H4 (cell line): ENCODE results near the gene RELT. TPM values are rescaled to one million over a fixed set of nuclear protein-coding genes. Genes with fewer than 3 reads are reported as not detected.
A peak's percentile ranks its signal among the peaks of the same experiment; 100 is the strongest.

ENCODE experiments used
- DNase-seq: peaks from one replicate; pipeline ENCODE4 v3.0.0-alpha.2; 2015; ENCODE audit warnings: low spot score
- total RNA-seq: library from RNA; depleted of rRNA; stranded (reverse); fragments of >200 nt; shearing (Covaris generic); gene quantifications from 2 replicates; pipeline ENCODE4 v1.2.3, GENCODE V29; 2014

RELT gene
- total RNA-seq, 1 experiment from 2014 or later, result 2.1 TPM

- no peak for DNase-seq
Observed at GRCh38 chr11:73390601-73391565, 14.7 kb downstream of the RELT start.

DNA sequence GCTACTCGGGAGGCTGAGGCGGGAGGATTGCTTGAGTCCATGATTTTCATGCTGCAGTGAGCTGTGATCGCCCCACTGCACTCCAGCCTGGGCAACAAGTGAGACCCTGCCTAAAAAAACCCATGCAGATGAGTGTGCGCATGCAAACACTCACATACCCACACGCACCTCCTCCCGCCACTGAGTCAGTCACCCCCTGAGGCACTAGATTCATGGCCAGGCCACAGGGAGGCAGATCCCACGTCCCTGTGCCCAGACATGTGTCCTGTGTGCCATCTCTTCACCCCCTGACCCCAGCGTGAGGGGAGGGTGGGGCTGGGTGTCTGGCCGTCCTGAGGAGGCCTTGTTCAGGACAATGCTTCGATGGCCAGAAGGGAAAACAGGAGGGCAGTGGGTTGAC, 15.5 kb downstream of the RELT start:
- no peak for DNase-seq

- no peak for DNase-seq
Observed at GRCh38 chr11:73392108-73393010, 16.2 kb downstream of the RELT start.

DNA sequence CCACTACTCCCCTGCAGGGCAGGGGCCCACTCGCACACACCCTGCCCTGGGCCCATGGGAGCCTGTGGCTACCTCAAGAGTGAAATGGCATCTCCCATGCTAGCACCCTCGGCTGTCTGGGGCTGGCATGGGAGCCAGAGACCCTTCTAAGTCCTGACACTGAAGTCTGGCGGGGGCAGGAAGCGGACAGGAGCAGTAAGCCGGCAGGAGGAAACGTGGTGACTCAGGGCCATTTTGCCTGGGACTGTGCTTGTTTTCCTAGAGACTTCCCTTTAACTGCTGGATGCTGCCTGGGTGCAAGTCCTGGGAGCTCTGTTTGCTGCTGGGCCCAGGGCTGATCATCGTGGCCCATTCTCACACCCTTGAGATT, 16.8 kb downstream of the RELT start:
- no peak for DNase-seq

- DNase-seq, result peak; percentile 61
Observed at GRCh38 chr11:73393479-73394415, 17.5 kb downstream of the RELT start.

DNA sequence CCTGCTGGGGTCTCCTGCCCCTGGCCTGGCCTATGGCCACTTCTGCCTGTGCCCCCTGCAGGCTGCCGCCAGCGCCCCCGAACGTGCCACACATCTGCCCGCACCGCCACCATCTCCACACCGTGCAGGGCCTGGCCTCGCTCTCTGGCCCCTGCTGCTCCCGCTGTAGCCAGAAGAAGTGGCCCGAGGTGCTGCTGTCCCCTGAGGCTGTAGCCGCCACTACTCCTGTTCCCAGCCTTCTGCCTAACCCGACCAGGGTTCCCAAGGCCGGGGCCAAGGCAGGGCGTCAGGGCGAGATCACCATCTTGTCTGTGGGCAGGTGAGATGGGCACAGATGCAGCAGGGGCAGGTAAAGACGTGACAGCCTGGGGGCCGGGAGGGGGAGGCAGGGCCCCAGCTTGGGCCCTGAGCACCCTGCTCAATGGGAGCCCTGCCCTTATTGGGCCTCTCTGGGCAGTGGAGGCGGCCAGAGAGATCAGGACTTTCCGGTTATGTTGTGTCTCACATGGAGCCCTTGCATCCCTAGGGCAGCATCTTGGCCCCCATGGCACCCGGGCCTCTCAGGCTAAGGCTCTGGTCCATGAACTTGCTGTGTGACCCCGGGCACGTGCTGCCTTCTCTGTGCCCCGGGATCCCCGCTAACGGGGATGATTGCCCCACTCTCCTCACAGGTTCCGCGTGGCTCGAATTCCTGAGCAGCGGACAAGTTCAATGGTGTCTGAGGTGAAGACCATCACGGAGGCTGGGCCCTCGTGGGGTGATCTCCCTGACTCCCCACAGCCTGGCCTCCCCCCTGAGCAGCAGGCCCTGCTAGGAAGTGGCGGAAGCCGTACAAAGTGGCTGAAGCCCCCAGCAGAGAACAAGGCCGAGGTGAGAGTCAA, 18.5 kb downstream of the RELT start:
- DNase-seq, result no peak

DNA sequence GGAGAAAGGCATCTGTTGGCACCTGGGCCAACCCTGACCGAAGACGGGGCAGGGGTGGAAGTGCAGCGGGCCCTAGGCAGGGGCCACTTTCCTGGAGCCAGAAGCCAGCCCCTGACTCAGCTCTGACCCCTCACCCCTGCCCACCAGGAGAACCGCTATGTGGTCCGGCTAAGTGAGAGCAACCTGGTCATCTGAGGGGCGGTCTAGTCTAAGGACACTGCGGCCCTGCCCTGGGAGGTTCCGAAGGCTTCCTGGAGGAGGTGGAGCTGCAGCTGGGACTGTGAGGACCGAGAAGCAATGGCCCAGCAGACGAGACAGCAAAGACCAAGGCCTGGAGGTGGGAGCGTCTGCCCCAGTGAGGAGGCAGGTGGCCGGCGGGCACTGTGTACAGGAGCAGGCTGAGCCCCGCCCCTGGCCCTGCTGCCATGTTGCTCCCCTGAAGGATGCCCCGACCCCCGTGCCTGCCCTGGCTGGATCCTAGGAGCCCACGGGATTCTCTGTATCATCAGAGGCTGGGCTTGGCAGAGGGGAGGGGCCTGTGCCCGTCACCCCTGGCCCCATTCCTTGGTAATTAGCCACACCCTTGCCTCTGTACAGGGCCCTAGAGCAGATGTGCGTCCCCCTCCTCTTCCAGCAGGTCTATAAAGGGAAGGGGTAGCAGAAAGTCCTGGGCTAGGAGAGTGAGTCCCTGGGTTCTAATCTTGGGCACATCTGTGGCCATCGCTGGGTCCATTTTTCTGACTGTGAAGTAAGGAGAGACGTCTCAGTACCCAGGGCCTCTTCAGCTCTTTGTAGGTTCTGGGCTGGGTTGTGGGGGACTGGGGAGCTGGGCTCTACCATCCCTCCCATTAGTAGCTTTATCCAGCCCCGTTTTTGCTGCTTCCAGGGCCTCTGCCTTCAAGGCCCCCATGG, 19.4 kb downstream of the RELT start:
- DNase-seq, result no peak

GRCh38 chr11:73396251-73396930, 20.2 kb downstream of the RELT start:
- no peak for DNase-seq

GRCh38 chr11:73396985-73397384, 20.8 kb downstream of the RELT start:
- no peak for DNase-seq

GRCh38 chr11:73397468-73398131, 21.4 kb downstream of the RELT start:
- no peak for DNase-seq

- no peak for DNase-seq
Observed at GRCh38 chr11:73398132-73398526, 21.9 kb downstream of the RELT start.

- DNase-seq, result no peak
Observed at GRCh38 chr11:73398721-73399120, 22.5 kb downstream of the RELT start.

- no peak for DNase-seq
Observed at GRCh38 chr11:73399159-73399590, 23.0 kb downstream of the RELT start.

DNA sequence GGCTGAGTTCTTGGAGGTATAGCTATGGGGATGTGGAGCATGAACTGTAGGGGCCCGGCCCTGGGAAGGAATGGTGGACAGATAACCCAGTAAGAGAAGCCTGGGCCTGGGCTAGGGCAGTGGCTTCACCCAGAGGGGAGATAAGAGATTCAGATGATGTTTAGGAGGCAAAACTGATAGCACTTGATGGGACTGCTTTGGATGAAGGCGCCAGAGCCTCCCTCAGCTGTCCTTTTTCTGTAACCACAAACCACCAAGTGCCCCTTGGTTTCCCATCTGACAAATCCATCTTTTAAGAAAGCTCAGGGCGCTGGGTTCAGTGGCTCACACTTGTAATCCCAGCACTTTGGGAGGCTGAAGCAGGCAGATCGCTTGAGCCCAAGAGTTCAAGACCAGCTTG, 23.4 kb downstream of the RELT start:
- no peak for DNase-seq

GRCh38 chr11:73400293-73400692, 24.1 kb downstream of the RELT start:
- no peak for DNase-seq

DNA sequence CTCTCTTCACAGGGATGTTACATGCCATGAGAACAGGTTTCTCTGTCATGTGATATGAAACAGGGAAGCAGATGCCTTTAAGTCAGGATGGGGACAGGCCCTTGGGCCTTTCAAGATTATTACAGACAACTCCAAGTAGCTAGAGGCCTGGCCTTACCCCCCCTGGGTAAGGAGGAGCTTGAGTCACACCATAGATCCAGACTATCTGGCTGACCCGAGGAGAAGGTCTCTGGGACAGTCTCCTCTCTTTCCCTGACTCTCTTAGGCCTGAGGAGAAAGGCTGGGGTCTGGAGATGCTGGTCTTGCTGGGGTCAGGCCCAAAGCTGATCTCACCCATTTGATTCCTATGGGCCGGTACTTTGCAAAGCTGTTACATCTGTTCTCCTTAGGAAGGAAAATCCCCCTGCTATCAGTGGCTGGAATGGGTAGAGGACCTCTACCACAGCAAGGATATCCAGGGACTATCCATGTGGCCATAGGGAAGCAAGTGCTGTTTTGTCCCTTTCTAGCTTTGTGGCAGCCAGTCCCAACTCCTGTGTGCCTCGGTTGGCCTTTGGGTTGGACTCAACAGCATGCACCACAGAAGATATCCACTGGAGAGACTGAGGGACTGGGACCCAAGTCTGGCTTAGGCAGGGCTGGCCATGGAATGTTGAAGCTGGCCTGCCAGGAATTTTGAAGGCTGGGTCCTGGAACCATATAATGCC, 25.2 kb downstream of the RELT start:
- DNase-seq, result no peak
